Trophoblast cell (in vitro differentiated cells and primary cell): Measurements from ENCODE around the gene COL4A4.

Experiments used
- DNase-seq, 2 donors: peaks; one replicate each; pipeline ENCODE4 v3.0.0-alpha.2; 2016
- H2AFZ ChIP-seq: 2 replicates; pipeline ENCODE4 v1.6.1; 2013; ENCODE audit warnings: low read length, moderate library complexity, mild to moderate bottlenecking; ENCODE audit not compliant: insufficient read depth, poor library complexity
- H2AK5ac ChIP-seq: 2 replicates; pipeline ENCODE4 v1.6.1; 2013; ENCODE audit warnings: mild to moderate bottlenecking, low read length
- H2BK120ac ChIP-seq: 2 replicates; pipeline ENCODE4 v1.6.1; 2013; ENCODE audit warnings: low read length, mild to moderate bottlenecking, moderate library complexity; ENCODE audit not compliant: insufficient read depth, poor library complexity
- H2BK12ac ChIP-seq: 2 replicates; pipeline ENCODE4 v1.6.1; 2013; ENCODE audit warnings: mild to moderate bottlenecking, low read length, moderate library complexity
- H2BK5ac ChIP-seq: 2 replicates; pipeline ENCODE4 v1.6.1; 2013; ENCODE audit warnings: low read length, low read depth, moderate library complexity, mild to moderate bottlenecking; ENCODE audit not compliant: poor library complexity
- H3K14ac ChIP-seq: 2 replicates; pipeline ENCODE4 v1.6.1; 2013; ENCODE audit warnings: mild to moderate bottlenecking, low read length
- H3K18ac ChIP-seq: 2 replicates; pipeline ENCODE4 v1.6.1; 2013; ENCODE audit warnings: mild to moderate bottlenecking, low read length
- H3K23ac ChIP-seq: 2 replicates; pipeline ENCODE4 v1.6.1; 2013; ENCODE audit warnings: low read length
- H3K27ac ChIP-seq: 2 replicates; pipeline ENCODE4 v1.5.1; 2013; ENCODE audit warnings: low read depth, mild to moderate bottlenecking, inconsistent platforms, low read length, moderate library complexity
- H3K27me3 ChIP-seq: 2 replicates; pipeline ENCODE4 v1.6.1; 2013; ENCODE audit warnings: inconsistent platforms, mild to moderate bottlenecking, low read length, moderate library complexity; ENCODE audit not compliant: insufficient read depth
- H3K36me3 ChIP-seq, 2 experiments: 1 replicate in 1 of 2; 2 replicates in 1 of 2; pipeline ENCODE4 v1.6.1; 2013; ENCODE audit warnings: low read length in 2 of 2, mild to moderate bottlenecking in 2 of 2, moderate library complexity in 1 of 2; ENCODE audit not compliant: insufficient read depth in 2 of 2, control insufficient read depth in 1 of 2
- H3K4ac ChIP-seq: 2 replicates; pipeline ENCODE4 v1.6.1; 2013; ENCODE audit warnings: low read depth, mild to moderate bottlenecking, low read length, moderate library complexity
- H3K4me1 ChIP-seq, 2 experiments: 1 replicate in 1 of 2; 2 replicates in 1 of 2; pipeline ENCODE4 v1.6.1; 2013; ENCODE audit warnings: low read length in 2 of 2, mild to moderate bottlenecking in 2 of 2, moderate library complexity in 1 of 2; ENCODE audit not compliant: insufficient read depth in 2 of 2, control insufficient read depth in 1 of 2
- H3K4me2 ChIP-seq: 2 replicates; pipeline ENCODE4 v1.6.1; 2013; ENCODE audit warnings: inconsistent platforms, mild to moderate bottlenecking, low read length, moderate library complexity
- H3K4me3 ChIP-seq: 2 replicates; pipeline ENCODE4 v1.5.1; 2013; ENCODE audit warnings: mild to moderate bottlenecking, low read depth, low read length, inconsistent platforms
- H3K79me1 ChIP-seq: one replicate; pipeline ENCODE4 v1.6.1; 2013; ENCODE audit warnings: low read length
- H3K79me2 ChIP-seq: 2 replicates; pipeline ENCODE4 v1.6.1; 2013; ENCODE audit warnings: low read length, mild to moderate bottlenecking; ENCODE audit not compliant: control insufficient read depth, insufficient read depth, poor library complexity
- H3K9ac ChIP-seq: 2 replicates; pipeline ENCODE4 v1.6.1; 2013; ENCODE audit warnings: mild to moderate bottlenecking, low read length
- H3K9me3 ChIP-seq: 2 replicates; pipeline ENCODE4 v1.6.1; 2013; ENCODE audit warnings: low read depth, mild to moderate bottlenecking, control low read depth, inconsistent platforms, low read length; ENCODE audit not compliant: insufficient read depth
- H4K12ac ChIP-seq: 2 replicates; pipeline ENCODE4 v1.6.1; 2013; ENCODE audit warnings: low read depth, mild to moderate bottlenecking, low read length, moderate library complexity
- H4K8ac ChIP-seq: 2 replicates; pipeline ENCODE4 v1.6.1; 2013; ENCODE audit warnings: low read depth, mild to moderate bottlenecking, low read length, moderate library complexity
- H4K91ac ChIP-seq: one replicate; pipeline ENCODE4 v1.6.1; 2013; ENCODE audit warnings: low read depth, mild to moderate bottlenecking, low read length, moderate library complexity
- WGBS: extraction: QIAGEN DNeasy Blood & Tissue Kit; methylation state at CpG from one replicate; pipeline ENCODE4 v1.1.7; 2013; ENCODE audit warnings: missing lambda C conversion rate; ENCODE audit not compliant: insufficient read length, insufficient coverage; ENCODE audit errors: extremely low coverage; 5-methylcytosine and 5-hydroxymethylcytosine counted together

COL4A4 gene

DNA sequence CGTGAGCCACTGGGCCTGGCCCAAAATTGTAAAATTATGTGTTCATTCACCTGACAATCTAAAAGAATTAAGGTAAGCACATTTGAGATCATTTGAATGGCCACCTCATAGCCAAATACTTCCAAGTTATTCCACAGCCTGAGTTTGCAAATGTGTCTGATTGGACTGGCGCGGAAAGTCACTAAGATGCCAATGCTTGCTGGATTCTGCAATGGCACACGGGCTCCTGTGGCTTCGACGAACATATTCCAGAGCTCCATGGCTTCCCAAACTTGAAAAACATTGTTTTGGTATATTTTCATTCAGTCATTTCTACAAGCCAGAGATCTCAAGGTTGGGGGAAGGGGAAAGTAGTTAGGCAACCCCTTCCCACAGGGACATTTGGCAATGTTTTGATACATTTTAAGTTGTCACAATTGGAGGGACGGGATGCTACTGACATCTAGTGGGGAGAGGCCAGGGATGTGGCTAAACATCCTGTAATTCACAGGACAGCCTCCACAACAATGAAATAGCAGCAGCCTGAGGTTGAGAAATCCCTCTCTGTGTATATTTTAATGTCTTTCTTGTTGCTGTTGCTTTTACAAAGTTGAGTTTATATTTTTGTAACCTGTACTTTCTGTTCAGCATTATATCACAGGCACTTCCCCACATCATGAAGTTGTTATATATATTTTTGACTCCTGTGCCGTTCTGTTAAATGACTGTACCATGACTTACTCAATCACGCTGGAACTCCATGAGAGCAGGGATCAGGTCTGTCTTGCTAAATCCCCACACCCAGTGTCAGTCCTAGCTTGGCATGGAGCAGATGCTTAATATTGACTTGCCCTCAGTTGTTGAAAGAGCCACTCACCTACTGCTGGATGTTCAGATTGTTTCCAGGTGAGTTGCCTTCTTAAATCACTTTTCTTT is 56.9 kb downstream of the COL4A4 start:
- WGBS = no CpG with 5 or more reads among the region's 9 CpGs
- Histone ChIP-seq H2AFZ (no peak overlapping the region), H3K27ac (no peak overlapping the region), H4K12ac (no peak overlapping the region), H2BK120ac (no peak overlapping the region), H3K4ac (no peak overlapping the region), H3K18ac (no peak overlapping the region), H3K9me3 (no peaks in the 10 kb centered on the region), H3K4me1 (no peaks in the 10 kb centered on the region), H2BK12ac (no peak overlapping the region), H4K8ac (no peak overlapping the region), H3K79me2 (no peaks in the 10 kb centered on the region), H3K36me3 (no peaks in the 10 kb centered on the region), H3K79me1 (no peaks in the 10 kb centered on the region), H3K14ac (no peak overlapping the region), H3K9ac (no peak overlapping the region), H2BK5ac (no peak overlapping the region), H3K23ac (no peak overlapping the region), H3K4me3 (no peak overlapping the region), H3K4me2 (no peak overlapping the region), H2AK5ac (no peak overlapping the region), H3K27me3 (no peaks in the 10 kb centered on the region), H4K91ac (no peak overlapping the region)
- DNase-seq = peak; percentile 48 to 73

DNA sequence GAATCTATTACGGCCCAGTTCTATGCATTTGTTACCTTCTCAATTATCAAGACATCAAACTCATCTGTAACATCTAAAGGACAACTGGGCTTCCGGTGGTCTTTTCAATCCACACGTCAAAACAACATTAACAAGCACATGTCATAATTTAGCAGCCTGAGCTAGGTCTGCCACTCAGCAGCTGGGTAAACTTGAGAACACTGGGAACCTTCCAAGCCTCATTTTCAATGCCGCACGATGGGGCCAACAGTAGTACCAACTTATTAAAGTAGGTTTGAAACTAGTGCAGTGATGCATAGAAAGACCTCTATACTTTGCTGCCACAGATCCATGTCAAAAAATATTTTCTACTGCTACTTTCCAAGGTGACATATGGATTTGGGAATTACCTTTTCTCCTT is 60.4 kb downstream of the COL4A4 start:
- no peak overlapping the region for H2BK12ac ChIP-seq
- H3K36me3 ChIP-seq = no peaks in the 10 kb centered on the region
- WGBS = no CpG with 5 or more reads among the region's 5 CpGs
- no peak overlapping the region for H2BK120ac ChIP-seq
- no peak overlapping the region for H3K18ac ChIP-seq
- no peak overlapping the region for H3K14ac ChIP-seq
- H3K27ac ChIP-seq = no peak overlapping the region
- H2AK5ac ChIP-seq = no peak overlapping the region
- H3K23ac ChIP-seq = no peak overlapping the region
- no peaks in the 10 kb centered on the region for H3K4me1 ChIP-seq
- no peaks in the 10 kb centered on the region for H3K79me1 ChIP-seq
- H3K27me3 ChIP-seq = no peaks in the 10 kb centered on the region
- H3K4ac ChIP-seq = no peak overlapping the region
- H3K4me3 ChIP-seq = no peak overlapping the region
- no peak overlapping the region for H4K8ac ChIP-seq
- H3K9ac ChIP-seq = no peak overlapping the region
- DNase-seq = no peak
- no peaks in the 10 kb centered on the region for H3K9me3 ChIP-seq
- no peak overlapping the region for H4K12ac ChIP-seq
- H3K4me2 ChIP-seq = no peak overlapping the region
- no peak overlapping the region for H2AFZ ChIP-seq
- no peak overlapping the region for H2BK5ac ChIP-seq
- H3K79me2 ChIP-seq = no peaks in the 10 kb centered on the region
- H4K91ac ChIP-seq = no peak overlapping the region

DNA sequence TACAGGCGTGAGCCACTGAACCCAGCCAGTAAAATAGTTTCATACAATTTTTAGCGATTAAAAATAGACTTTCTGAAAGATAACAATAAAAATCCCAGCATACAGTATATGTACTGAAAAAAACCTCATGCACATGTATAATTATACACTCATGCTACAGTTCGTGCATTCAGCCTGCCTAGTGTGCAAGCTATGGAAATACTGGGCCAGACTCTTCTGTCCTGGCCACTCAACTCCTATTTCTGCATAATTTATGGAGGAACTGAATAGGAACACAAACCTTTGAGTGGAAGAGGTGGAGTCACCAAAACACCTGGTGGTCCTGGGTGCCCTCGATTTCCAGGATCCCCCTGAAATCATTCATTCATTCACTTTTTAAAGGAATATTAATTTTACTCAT is 64.7 kb downstream of the COL4A4 start:
- Histone ChIP-seq H3K4ac (no peak overlapping the region), H4K91ac (no peak overlapping the region), H3K27me3 (no peaks in the 10 kb centered on the region), H2BK12ac (no peak overlapping the region), H2BK120ac (no peak overlapping the region), H3K23ac (no peak overlapping the region), H3K4me1 (no peaks in the 10 kb centered on the region), H3K4me2 (no peak overlapping the region), H4K8ac (no peak overlapping the region), H3K18ac (no peak overlapping the region), H3K27ac (no peak overlapping the region), H3K14ac (no peak overlapping the region), H3K36me3 (no peaks in the 10 kb centered on the region), H4K12ac (no peak overlapping the region), H3K4me3 (no peak overlapping the region), H2BK5ac (no peak overlapping the region), H3K79me1 (no peaks in the 10 kb centered on the region), H2AFZ (no peak overlapping the region), H3K9ac (peak overlapping the region; percentile 61), H3K79me2 (no peaks in the 10 kb centered on the region), H2AK5ac (no peak overlapping the region), H3K9me3 (no peaks in the 10 kb centered on the region)
- no peak for DNase-seq
- WGBS = no CpG with 5 or more reads among the region's 4 CpGs

DNA sequence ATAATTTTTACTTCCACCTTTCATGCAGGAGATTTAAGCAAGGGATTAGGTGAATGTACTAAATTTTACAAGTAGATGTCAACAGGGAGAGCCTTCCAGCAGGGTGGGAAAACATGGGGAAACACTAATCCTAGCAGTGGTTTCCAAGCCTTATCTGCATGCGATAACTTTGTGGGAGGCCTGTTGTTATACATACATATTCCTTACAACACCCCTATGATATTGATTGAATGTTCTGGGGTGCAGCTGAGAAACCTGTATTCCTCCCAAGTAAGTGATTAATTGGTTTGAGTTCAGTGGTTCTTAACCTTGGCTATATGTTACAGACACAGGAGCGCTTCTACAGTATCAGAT is 65.9 kb downstream of the COL4A4 start:
- H4K12ac ChIP-seq = no peak overlapping the region
- no peak overlapping the region for H2AK5ac ChIP-seq
- H3K9me3 ChIP-seq = peaks cover 2% of the 10 kb centered on the region
- H3K4me2 ChIP-seq = no peak overlapping the region
- no peak overlapping the region for H4K91ac ChIP-seq
- H2AFZ ChIP-seq = no peak overlapping the region
- no peak overlapping the region for H4K8ac ChIP-seq
- no peak overlapping the region for H2BK5ac ChIP-seq
- H3K27ac ChIP-seq = no peak overlapping the region
- H3K4me3 ChIP-seq = no peak overlapping the region
- H3K4ac ChIP-seq = no peak overlapping the region
- H3K79me1 ChIP-seq = no peaks in the 10 kb centered on the region
- no peak overlapping the region for H3K14ac ChIP-seq
- H3K18ac ChIP-seq = no peak overlapping the region
- H2BK12ac ChIP-seq = no peak overlapping the region
- H3K23ac ChIP-seq = no peak overlapping the region
- no peak overlapping the region for H2BK120ac ChIP-seq
- H3K79me2 ChIP-seq = no peaks in the 10 kb centered on the region
- no peak overlapping the region for H3K9ac ChIP-seq
- DNase-seq = no peak
- no CpG with 5 or more reads among the region's 2 CpGs for WGBS
- H3K27me3 ChIP-seq = no peaks in the 10 kb centered on the region
- no peaks in the 10 kb centered on the region for H3K4me1 ChIP-seq
- H3K36me3 ChIP-seq = no peaks in the 10 kb centered on the region
